Endometrial microvascular endothelial cells (primary cell): ENCODE data around the gene POLE4. TPM values are rescaled to one million over a fixed set of nuclear protein-coding genes. Genes with fewer than 3 reads are reported as not detected.

Experiments used
- in situ Hi-C: cut with HindIII; loops from 2 replicates; pipeline ENCODE4 v1.10.0; 2017; ENCODE audit warnings: low sequenced_read_pairs, low pct_unique_long_range_greater_than_20kb; ENCODE audit errors: inconsistent ontology term
- total RNA-seq: library from RNA; depleted of rRNA; stranded (reverse); fragments of >200 nt; gene quantifications from one replicate; pipeline ENCODE4 v1.2.3, GENCODE V29; 2015; ENCODE audit errors: inconsistent ontology term

Gene POLE4
- total RNA-seq, 1 donor from 2014 or later = 24.8 TPM

- in situ Hi-C loops = no loop called here
Observed at GRCh38 chr2:74938264-74938663, 20.2 kb upstream of the POLE4 start.

GRCh38 chr2:74939919-74940812 lies 18.3 kb upstream of the POLE4 start:
- in situ Hi-C loops = no loop called here

GRCh38 chr2:74941284-74941683 lies 17.2 kb upstream of the POLE4 start:
- in situ Hi-C loops = no loop called here

GRCh38 chr2:74942263-74942662 lies 16.2 kb upstream of the POLE4 start:
- in situ Hi-C loops = no loop called here

GRCh38 chr2:74944987-74945787 lies 13.3 kb upstream of the POLE4 start:
- in situ Hi-C loops = no loop called here

GRCh38 chr2:74945788-74946331 lies 12.6 kb upstream of the POLE4 start:
- in situ Hi-C loops = no loop called here

GRCh38 chr2:74947703-74948102 lies 10.7 kb upstream of the POLE4 start:
- in situ Hi-C loops = no loop called here

GRCh38 chr2:74948779-74949178 lies 9.7 kb upstream of the POLE4 start:
- in situ Hi-C loops = no loop called here

GRCh38 chr2:74951211-74951754 lies 7.2 kb upstream of the POLE4 start:
- in situ Hi-C loops = no loop called here

GRCh38 chr2:74952575-74952974 lies 5.9 kb upstream of the POLE4 start:
- in situ Hi-C loops = no loop called here

- in situ Hi-C loops = no loop called here
Observed at GRCh38 chr2:74953796-74954499, 4.5 kb upstream of the POLE4 start.

GRCh38 chr2:74954500-74954874 lies 4.0 kb upstream of the POLE4 start:
- in situ Hi-C loops = no loop called here

GRCh38 chr2:74957886-74958273 lies 563 bp upstream of the POLE4 start:
- in situ Hi-C loops = no loop called here

- in situ Hi-C loops = no loop called here
Observed at GRCh38 chr2:74959106-74959751, 786 bp downstream of the POLE4 start.

- in situ Hi-C loops = no loop called here
Observed at GRCh38 chr2:74966887-74967286, 8.4 kb downstream of the POLE4 start.

GRCh38 chr2:74975016-74975415 lies 16.6 kb downstream of the POLE4 start:
- in situ Hi-C loops = no loop called here

- in situ Hi-C loops = no loop called here
Observed at GRCh38 chr2:74979844-74980243, 21.4 kb downstream of the POLE4 start.

GRCh38 chr2:74982577-74982976 lies 24.1 kb downstream of the POLE4 start:
- in situ Hi-C loops = no loop called here
